GM21717 (cell line): ENCODE measurements around the gene GCC2.
"Not testable (repeated sequence)": the region's sequence is repeated elsewhere in the genome, so short reads cannot be mapped to it uniquely, and the experiment has no call there.

Experiments
- ATAC-seq: cut with Tn5 transposase; IDR thresholded peaks from one replicate; pipeline ENCODE4 v1.9.1; 2021; ENCODE audit warnings: mild to moderate bottlenecking, moderate library complexity; ENCODE audit not compliant: unreplicated experiment

Gene GCC2

GRCh38 chr2:108444941-108445840 is 3.8 kb upstream of the GCC2 start:
- no peak for ATAC-seq

- no peak for ATAC-seq
These were observed 2.3 kb upstream of the GCC2 start for GRCh38 chr2:108446703-108447102.

- no peak for ATAC-seq
These were observed 894 bp upstream of the GCC2 start for GRCh38 chr2:108447947-108448677.

- peak; percentile 37 for ATAC-seq
These were observed 564 bp downstream of the GCC2 start for GRCh38 chr2:108449410-108450130.

- ATAC-seq = no peak
These were observed 1.9 kb downstream of the GCC2 start for GRCh38 chr2:108450863-108451262.

GRCh38 chr2:108451976-108452375 is 3.0 kb downstream of the GCC2 start:
- ATAC-seq = no peak

- not testable (repeated sequence) for ATAC-seq
These were observed 4.5 kb downstream of the GCC2 start for GRCh38 chr2:108453530-108453929.

GRCh38 chr2:108454440-108454839 is 5.4 kb downstream of the GCC2 start:
- no peak for ATAC-seq

GRCh38 chr2:108455571-108455970 is 6.6 kb downstream of the GCC2 start:
- no peak for ATAC-seq

GRCh38 chr2:108458082-108458481 is 9.1 kb downstream of the GCC2 start:
- ATAC-seq = no peak

- no peak for ATAC-seq
These were observed 10.4 kb downstream of the GCC2 start for GRCh38 chr2:108459441-108459840.

GRCh38 chr2:108460345-108461037 is 11.5 kb downstream of the GCC2 start:
- peak; percentile 92 for ATAC-seq

GRCh38 chr2:108477099-108477498 is 28.1 kb downstream of the GCC2 start:
- ATAC-seq = no peak

GRCh38 chr2:108485253-108485652 is 36.2 kb downstream of the GCC2 start:
- ATAC-seq = no peak

GRCh38 chr2:108490506-108491122 is 41.6 kb downstream of the GCC2 start:
- no peak for ATAC-seq

- no peak for ATAC-seq
These were observed 42.8 kb downstream of the GCC2 start for GRCh38 chr2:108491848-108492247.

GRCh38 chr2:108492364-108492763 is 43.4 kb downstream of the GCC2 start:
- no peak for ATAC-seq

GRCh38 chr2:108496167-108496566 is 47.2 kb downstream of the GCC2 start:
- not testable (repeated sequence) for ATAC-seq

- ATAC-seq = not testable (repeated sequence)
These were observed 58.6 kb downstream of the GCC2 start for GRCh38 chr2:108507620-108508019.

GRCh38 chr2:108512431-108512830 is 63.4 kb downstream of the GCC2 start:
- not testable (repeated sequence) for ATAC-seq
